HK-2 (cell line): Measurements from ENCODE around the gene C2orf81.
"Not testable (repeated sequence)": the region's sequence is repeated elsewhere in the genome, so short reads cannot be mapped to it uniquely, and the experiment has no call there.

Experiments
- DNase-seq: peaks from one replicate; pipeline ENCODE4 v3.0.0-alpha.2; 2018; ENCODE audit not compliant: unreplicated experiment

C2orf81 gene

DNA sequence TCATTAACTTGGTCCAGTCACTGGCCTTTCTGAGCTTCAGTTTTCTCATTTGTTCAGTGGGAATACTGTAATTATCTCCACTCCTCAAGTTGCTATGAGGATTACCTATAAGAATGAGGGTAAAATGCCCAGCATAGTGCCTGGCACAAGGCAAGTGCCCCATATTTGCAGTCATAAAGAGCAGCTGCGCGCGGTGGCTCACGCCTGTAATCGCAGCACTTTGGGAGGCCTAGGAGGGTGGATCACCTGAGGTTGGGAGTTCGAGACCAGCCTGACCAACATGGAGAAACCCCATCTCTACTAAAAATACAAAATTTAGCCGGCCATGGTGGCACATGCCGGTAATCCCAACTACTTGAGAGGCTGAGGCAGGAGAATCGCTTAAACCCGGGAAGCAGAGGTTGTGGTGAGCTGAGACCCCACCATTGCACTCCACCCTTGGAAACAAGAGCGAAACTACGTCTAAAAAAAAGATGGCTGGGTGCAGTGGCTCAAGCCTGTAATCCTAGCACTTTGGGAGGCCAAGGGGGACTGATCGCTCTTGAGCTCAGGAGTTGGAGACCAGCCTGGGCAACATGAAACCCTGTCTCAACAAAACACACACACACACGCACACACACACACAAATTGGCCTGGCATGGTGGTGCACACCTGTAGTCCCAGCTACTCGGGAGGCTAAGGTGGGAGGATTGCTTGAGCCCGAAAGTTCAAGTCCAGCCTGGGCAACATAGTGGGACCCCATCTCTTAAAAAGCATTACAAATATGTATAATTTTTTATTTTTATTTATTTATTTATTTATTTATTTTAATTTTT lies 21.3 kb upstream of the C2orf81 start:
- not testable (repeated sequence) for DNase-seq

DNA sequence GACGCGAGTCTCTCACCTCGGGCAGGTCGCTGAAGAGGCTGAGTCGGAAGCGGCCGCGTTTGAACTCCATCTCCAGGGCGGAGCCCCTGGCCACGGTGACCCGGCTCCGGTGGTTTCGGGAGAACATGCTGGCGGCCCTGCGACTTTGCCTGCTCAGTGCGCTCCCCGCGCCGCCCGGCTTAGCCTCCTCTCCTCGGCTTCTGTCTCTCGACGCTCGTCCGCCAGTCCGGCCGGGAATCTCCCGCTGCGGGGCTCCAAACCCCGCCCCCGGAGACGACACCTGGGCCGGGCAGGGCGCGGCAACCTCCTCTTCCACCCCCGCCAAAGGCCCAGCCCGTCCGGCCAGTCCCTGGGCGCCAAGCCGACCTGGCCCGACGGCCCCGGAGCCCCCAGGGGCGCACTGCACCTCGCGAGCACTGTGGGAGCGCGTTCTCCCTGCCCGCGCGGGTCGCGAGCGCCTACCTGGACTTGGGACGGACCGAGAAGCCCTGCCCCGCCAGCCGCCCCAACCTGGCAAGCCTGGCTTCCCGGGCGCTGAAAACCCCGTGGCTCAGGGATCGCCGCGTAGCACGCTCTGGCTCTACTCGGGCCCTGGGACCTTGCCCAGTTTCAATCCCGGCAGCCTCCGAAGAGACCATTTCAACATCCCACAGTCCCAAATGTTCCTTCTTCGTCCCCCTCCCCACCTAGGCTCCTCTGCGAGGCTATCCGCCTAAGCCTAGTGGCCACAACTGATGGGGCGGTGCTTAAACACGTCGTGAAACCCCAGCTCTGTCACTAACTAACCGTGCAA lies 20.5 kb upstream of the C2orf81 start, which contains the start of gene RTKN:
Gene RTKN, minus strand, starts transcription at position 248 of the 793 bp plus-strand sequence. Its CDS starts 121 bp downstream, at position 127.
- peak; percentile 82 for DNase-seq

DNA sequence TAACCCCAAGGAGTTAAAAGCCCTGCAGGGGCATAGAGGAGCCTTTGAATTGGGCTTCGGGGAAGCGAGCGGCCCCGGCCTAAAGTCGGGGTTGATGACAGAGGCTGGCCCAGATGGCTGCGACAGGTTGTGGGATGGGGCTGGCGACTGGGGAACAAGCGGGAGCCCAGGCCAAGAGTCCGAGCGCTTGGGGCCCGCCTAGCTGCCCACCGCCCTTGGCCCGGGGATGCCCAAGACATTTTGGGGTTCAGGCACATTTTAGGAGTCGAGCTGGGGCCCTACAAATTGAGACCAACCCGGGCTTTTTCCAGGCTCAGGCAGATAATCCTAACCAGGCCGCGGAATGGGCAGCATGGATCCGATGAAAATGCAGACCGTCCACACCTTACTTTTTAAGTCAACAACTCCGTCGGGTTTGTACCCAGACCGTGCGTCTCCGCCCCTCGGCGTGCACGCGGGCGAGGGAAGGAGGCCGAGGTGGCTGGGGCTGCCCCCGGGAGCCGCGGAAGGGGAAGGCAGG lies 19.8 kb upstream of the C2orf81 start:
- no peak for DNase-seq

DNA sequence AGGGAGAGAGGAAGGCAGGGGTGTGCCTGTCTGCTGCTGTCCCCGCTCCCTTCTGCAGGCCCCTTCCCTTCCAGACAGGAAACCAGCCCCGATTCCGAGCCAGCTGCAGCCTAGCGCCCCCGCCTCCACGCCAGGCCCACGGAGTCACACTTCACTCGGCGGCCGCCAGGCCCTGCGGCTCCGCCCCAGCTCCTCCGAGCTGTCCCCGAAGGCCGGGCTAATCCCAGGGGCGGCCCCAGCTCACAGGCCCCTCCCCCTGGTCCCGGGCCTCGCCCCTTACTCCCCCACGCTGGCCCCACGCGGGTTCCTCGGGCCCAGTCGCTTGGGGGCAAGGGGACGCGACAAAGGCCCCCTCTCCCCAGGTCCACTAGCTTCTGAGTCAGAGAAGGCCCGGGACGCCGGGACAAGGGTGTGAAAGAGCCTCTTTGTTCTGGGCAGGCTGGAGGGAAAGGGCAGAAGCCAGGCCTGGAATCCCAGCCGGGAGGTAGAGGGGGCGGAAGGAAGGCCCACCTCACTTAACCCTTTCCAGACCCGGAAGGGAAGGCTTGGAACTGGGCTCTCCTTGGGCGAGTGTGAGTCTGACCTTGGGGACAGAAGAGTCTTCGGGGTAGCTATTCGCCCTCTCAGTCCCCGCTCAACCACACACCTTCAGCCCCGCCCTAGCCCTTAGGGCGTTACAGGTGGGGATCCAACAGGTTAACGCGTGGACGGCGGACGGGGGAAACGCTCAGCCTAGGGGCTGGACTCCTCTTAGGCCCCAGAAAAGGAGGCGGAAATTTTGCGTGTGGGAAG lies 19.2 kb upstream of the C2orf81 start:
- DNase-seq = peak; percentile 88

DNA sequence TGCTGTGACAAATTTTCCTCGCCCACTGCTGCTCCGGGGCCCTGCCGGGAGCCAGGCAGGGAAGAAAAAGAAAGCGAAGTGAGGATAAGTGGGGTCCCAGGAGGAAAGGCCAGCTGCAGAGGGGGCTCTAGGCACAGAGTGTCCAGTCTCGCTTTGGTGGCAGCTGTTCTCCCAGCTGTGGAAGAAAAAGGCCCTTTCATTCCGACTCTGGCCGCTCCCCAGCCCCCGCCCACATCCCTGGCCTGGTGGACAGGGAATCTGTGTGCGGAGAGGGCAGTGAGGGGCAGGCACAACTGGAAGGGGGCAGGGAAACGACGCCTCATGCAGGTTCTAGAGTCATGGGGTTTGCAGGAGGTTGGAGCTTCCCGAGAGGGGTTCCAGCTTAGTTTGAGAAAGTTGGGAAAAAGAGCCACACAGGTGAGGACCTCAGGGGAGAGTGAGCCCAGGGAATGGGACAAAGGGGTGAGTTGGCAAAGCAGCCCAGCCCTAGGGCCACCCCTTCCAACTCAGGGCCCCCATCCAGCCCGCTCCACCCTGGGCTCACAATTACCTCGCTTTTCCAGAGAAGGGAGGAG lies 18.5 kb upstream of the C2orf81 start:
- DNase-seq = no peak

DNA sequence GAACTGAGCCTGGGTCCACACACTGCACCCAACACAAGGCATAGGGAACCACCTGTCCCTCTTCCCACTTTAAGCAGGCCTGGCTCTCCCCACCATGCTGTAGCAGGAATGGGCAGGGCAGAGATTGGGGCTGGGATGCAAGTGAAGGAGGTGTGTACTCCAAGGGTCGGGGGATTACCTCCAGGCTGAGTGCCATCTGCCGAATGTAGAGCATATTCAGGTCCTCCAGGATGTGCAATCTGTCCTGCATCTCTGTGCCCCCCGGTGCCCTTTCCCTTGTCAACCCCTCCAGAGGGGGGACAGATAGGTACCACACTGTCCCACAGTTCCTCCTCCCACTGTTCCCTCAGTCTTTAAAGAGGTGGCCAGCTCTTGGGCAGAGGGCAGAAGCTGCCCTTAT lies 18.0 kb upstream of the C2orf81 start:
- DNase-seq = no peak

DNA sequence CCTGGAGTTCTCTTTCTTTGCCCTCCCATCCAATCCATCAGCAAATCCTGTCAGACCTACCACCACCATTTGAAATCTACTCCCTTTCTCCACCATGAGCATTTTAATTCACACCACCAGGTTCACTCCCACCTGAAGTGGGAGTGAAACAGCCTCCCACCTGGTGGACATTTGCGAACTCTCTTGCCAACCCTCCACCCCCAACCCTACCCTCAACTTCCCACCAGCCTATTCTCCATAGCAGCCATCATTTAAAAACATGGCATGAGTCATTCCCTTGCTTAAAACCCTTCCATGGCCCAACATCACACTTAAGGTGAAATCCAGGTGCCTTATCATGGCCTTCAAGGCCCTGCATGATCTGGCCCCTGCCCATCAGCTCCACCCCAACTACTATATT lies 16.8 kb upstream of the C2orf81 start:
- DNase-seq = no peak

DNA sequence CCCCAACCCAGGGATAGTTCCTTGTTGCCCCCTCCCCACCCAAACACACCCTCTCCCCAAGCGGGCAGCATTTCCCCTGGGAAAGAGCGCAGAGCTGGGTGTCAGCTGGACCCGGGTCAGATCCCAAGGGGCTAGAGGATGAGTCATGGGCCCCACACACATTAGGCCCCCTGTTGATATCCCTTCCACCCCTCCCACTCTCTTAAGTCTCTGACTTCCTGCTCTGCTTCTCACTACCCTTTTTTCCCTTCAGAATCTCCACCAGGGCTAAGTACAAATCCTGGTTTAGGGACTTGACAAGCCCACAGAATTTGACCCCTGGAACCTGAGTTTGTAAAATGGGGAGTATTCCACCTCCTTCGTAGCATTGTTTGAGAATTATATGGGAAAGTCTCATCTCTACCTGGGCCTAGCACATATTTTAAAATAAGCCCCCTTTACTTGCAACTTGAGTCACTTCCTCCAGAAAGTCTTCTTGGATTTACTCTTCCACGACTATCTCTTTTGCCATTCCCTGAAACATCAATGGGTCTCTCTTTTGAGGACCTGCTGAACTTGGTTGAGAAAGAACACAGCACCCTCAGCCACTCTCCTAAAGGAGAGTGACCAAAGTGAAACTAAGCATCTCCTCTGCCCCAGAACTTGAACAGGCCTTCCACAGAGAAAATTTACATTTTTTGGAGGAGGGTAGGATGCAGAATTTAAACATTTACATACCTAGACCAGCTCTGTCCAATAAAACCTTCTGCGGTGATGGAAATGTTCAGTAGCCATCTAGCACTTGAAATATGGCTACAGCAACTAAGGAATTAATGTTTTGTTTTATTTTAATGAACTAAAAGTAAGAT lies 15.7 kb upstream of the C2orf81 start:
- no peak for DNase-seq

DNA sequence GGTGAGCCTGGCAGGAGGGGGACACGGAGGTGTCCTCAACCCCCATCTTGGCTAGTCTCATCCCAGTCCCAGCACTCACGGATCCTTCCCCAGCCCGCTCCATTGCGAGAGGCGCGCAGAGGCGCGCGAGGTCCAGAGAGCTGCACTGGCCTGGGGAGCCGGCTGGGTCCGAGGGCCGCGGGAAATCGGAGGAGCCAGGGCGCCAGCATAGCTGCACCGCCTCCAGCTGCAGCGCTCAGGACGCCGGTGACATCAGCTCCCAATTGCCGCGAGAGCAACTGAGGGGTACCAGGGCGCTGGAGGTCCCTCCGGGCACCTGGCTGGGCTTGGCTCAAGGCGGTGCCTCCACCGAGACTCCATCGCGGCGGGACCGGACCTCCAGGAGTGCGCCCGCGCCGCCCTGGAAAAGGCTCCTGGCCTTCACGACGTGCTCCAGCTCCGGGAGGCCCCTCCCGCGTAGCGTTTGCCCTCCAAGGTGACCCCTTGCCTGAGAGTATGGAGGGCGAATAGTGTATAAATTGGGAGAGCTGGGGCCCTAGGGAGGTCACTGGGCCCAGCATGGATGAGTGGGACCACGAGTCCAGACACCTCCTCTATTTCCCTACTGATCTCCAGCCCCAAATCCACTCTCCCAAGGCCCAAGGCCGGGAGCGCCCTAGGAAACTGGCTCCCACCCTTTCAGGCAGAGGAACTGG lies 14.8 kb upstream of the C2orf81 start:
- DNase-seq = no peak

DNA sequence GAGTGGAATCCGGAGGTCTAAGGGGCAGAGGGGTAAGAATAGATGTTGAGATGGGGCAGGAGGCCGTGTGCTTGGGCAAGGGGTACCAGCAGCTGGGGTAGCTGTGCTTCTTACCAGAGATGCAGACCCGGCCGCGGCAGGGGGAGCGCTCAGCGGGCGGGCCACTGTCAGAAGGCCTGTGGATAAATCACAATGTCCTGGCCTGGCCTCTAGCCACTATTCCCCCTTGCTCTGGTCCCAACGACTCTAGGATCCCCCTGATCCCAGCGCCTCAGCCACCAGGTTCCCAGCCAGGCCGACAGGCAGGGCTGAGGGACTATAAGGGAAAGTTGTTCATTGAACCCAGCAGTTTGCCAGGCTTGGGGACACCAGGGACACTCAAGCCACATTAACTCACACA lies 9.1 kb upstream of the C2orf81 start:
- DNase-seq = no peak

DNA sequence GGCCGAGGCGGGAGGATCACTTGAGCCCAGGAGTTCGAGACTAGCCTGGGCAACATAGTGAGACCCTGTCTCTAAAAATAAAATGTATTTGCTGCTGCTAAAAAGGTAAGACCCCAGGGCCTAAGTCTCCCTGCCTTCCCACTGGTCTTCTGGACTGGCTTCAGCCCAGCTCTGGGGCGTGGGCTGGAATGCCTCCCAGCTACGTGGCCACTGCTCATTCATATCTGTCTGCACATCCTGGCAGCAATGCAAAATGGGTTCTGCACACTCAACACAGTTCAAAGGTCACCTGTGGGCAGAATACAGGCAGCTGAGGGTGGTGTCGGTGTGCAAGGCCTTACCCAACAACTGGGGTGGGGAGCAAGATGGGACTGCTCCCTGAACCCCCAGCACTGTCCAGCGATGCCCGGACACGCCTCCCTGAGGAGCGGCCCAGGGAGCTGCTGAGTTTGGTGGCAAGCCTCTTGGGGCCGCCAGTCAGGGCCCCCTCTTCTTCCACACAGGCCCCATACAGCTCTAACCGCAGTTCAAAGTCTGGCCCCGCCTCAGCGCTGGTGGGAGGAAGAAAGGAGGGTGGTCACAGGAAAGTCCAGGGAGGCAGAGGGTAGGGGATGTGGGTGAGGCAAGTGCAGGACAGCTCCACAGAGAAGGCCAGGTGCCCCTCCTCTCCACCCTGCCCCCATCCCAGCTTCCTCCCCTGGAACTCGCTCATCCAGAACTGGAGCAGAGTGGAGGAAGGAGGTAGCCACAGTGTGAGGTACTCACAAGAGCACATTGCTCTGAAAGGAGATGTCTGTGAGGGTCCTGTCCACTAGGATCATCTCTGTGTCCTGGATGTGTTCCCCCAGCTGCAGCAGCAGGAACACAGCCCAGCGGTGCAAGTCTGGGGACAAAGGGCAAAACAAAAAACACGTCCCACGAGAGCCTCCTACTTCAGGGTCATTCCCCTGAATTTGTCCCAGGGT lies 8.3 kb upstream of the C2orf81 start:
- DNase-seq = no peak

DNA sequence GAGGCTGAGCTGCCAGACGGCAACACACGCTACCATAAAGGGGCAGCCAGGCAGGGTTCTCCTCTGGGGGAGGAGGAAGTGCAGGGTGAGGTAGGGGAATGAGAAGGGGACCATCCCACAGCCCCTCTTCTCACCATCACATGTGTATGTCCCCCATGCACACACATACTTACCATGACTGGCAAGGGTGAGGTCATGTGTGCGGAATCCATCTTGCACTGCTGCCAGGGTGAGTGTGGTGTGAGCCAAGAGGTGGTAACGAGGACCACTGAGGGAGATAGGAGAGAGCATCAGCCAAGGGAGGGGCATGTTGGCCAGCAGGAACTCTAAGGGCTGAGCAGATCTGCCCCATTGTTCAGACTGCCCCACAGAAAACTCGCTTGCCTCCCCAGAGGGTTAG lies 7.3 kb upstream of the C2orf81 start:
- no peak for DNase-seq

DNA sequence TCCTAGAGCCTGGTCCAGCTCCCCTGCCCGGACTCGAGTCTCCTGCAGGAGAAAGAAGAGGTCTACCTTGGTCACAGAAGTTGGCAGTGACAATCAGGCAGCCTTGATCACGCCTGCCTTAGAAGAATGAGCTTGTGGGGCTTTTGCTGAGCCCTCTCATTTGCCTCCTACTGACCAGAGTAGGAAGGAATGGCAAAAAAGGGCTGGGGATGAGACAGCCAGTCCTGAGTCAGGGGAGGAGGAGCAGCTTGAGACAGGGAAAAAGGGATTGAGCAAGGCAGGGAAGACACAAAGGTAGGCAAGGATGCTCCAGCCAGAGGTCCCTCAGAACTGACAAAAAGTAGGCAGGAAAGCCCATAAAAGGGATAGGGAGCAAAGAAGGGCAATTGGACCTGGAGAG lies 6.1 kb upstream of the C2orf81 start:
- no peak for DNase-seq

DNA sequence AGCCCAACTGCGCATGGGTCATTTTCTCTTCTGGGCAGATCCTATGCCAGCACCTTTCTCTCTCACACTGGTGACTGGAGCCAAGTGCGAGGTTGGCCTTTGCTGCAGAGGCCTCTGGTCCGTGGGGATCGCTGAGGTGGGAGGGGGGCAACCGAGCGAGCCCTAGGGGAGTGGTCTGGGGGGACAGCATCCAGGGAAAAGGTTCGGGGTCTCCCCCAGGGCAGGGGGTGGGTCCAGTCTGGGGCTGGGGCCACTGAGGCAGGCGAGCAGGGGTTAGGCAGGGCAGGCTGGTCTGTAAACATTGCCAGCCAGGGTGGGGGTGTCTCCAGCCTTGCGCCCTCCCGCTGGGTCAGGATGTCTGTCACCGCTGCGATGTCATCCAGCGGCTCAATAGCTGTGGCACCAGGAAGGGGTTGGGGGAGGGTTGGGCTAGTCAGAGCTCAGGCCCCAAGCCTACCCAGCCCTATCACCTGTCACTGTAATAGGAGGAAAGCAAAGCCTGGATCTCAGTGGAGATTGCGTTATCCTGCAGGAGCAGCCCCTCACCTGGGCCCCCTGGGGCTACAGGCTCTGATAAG lies 4.9 kb upstream of the C2orf81 start:
- no peak for DNase-seq

DNA sequence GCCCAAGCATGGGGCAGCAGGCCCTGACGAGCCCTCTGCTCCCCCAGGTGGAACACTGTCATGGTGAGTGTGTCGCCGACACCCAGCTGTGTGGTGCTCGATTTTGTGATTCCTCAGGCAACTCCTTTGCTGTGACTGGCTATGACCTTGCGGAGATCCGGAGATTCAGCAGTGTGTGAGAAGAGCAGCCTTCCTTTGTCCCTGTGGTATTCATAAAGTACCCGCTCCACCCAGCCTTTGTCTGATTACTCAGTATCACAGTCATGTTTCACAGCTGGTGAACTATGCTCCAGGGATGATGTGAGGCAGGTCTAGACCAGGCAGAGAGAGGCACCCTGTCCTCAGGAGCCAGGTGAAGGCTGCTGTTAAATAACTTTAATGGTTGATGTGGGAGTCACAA lies 4.1 kb upstream of the C2orf81 start:
- no peak for DNase-seq

DNA sequence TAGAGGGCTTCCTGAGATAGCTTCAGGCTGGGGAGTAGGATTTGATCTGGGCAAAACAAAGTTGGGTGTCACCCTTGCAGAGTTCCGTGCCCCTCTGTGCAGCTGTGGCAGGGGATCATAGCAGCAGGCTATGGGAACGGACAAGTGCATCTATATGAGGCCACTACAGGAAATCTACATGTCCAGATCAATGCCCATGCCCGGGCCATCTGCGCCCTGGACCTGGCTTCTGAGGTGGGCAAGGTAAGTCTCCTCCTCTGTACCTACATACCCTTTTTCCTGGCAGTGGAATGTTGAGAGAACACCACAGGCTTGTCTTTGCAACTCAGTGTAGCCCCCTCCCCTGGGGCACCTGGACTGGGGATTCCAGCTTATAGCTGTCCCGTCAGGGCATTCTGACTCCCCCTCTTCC lies 3.6 kb upstream of the C2orf81 start:
- DNase-seq = no peak

DNA sequence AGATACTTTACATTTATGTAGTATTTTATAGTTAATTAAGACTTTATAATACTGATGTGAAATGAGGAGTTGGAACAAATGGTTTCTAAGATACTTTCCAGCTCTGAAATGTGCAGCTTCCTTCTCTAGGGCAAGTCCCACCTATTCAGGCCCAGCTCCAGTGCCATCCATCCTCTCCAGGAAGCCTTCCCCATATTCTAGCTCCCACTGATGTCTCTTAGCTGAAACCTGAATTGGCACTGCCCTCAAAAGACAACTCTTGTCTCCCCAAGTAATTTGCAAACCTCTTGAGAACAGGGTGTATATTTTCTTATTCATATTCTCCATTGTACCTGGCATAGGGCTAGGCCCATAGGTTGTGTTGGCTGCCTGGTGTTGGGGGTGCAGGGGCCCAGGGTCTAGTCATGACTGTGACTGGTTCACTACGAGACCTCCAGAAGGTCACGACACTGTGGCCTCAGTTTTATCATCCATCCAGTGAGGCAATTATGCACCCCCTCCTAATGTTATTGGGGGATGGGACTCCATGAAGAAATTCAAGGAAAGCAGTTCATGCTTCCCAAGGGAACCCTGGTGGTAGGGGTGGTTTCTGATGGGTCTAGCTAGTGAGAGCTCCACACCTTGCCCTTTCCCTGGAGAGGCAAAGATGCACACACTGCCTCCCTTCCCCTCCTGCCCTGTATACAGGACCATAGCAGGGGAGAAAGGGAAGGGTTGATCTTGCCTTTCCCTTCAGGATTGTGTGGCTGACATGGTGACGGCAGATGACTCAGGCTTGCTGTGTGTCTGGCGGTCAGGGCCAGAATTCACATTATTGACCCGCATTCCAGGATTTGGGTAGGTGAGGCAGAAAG lies 2.9 kb upstream of the C2orf81 start:
- no peak for DNase-seq
